Measurements from ENCODE around the gene C2CD2. TPM values are rescaled to one million over a fixed set of nuclear protein-coding genes. Genes with fewer than 3 reads are reported as not detected.

The C2CD2 gene
- total RNA-seq, 1 donor from 2014 or later: 15.3 TPM

DNA sequence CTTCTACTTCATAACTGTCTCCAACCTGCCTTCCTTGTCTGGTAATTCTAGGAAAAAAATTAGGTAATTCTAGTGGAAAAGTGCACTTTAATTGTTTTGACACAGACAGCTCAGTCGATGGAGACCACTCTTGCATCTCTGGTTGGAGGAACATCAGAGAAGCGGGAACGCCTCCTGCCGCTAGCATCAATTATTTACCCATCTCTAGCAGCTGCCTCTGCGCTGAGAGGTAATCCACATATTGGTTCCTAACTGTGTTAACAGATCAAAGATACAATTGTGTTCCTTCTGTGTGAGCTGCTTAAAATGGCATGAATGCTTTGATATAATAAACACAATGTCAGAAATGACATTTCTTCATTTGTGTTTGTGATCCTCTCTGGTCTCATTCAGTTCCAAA lies 33.3 kb downstream of the C2CD2 start:
- no peak overlapping the region for H3K4me2 ChIP-seq
- TF ChIP-seq, protein P1, sequence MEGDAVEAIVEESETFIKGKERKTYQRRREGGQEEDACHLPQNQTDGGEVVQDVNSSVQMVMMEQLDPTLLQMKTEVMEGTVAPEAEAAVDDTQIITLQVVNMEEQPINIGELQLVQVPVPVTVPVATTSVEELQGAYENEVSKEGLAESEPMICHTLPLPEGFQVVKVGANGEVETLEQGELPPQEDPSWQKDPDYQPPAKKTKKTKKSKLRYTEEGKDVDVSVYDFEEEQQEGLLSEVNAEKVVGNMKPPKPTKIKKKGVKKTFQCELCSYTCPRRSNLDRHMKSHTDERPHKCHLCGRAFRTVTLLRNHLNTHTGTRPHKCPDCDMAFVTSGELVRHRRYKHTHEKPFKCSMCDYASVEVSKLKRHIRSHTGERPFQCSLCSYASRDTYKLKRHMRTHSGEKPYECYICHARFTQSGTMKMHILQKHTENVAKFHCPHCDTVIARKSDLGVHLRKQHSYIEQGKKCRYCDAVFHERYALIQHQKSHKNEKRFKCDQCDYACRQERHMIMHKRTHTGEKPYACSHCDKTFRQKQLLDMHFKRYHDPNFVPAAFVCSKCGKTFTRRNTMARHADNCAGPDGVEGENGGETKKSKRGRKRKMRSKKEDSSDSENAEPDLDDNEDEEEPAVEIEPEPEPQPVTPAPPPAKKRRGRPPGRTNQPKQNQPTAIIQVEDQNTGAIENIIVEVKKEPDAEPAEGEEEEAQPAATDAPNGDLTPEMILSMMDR (IDR thresholded peaks at IDR 0.05): no peak
- TF ChIP-seq EZH2phosphoT487 (IDR thresholded peaks at IDR 0.05): no peak
- TF ChIP-seq EZH2 (IDR thresholded peaks at IDR 0.05): no peak
- no peaks in the 10 kb centered on the region for H4K20me1 ChIP-seq (ENCODE audit: low read depth)
- H3K4me3 ChIP-seq: no peak overlapping the region
- H3F3A ChIP-seq (ENCODE audit: low read depth): no peaks in the 10 kb centered on the region
- Mint-ChIP-seq H3K9me3 (no peaks in the 10 kb centered on the region), H3K27me3 (ENCODE audit: insufficient read depth, low read depth) (peaks cover 11% of the 10 kb centered on the region), H3K36me3 (peaks cover 8% of the 10 kb centered on the region), H3K4me1 (peaks cover 16% of the 10 kb centered on the region), H3K27ac (no peak overlapping the region), H3K4me3 (no peak overlapping the region)
- no peaks in the 10 kb centered on the region for H3K79me2 ChIP-seq (ENCODE audit: low read depth)
- H3K27ac ChIP-seq: no peak overlapping the region
- no peaks in the 10 kb centered on the region for H3K27me3 ChIP-seq
- no peak overlapping the region for H3K9ac ChIP-seq
- no peak overlapping the region for H2AFZ ChIP-seq (replicated peaks)
- no peak for DNase-seq (ENCODE audit: low spot score)
- no peaks in the 10 kb centered on the region for H3K4me1 ChIP-seq
- no peaks in the 10 kb centered on the region for H3K9me3 ChIP-seq (ENCODE audit: low read depth)
- no peaks in the 10 kb centered on the region for H3K36me3 ChIP-seq

DNA sequence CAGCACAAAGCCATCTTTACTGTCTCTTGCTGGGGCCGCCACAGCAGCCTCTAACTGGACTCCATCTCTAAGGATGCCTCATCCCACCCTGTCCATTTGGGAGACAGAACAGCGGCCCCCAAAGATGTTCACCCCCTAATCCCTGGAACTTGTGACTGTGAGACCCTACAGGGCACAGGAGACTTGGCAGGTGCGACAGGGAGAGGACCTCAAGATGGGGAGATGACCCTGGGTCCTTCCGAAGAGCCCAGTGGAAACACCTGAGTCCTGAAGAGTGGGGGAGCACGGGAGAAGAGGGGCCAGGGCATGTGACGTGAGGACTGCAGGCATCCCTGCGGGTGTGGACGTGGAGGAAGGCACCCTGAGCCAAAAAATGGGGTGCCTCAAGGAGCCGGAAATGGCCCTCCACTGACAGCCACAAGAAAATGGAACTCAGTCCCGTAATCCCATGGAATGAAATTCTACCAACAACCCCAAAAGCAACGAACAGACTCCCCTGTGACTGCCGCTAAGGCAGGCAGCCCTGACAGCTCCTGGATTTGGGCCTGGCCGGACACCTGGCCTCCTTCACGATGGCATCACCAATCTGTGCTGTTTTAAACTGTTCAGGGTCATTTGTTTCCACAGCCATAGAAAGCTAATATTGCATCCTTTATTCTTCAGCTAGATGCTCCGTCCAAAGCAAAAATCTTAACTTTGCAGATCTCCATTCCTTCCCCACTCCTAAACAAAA lies 34.0 kb downstream of the C2CD2 start:
- Mint-ChIP-seq H3K27me3 (ENCODE audit: insufficient read depth, low read depth) (peaks cover 11% of the 10 kb centered on the region), H3K36me3 (peaks cover 8% of the 10 kb centered on the region), H3K9me3 (no peaks in the 10 kb centered on the region), H3K27ac (no peak overlapping the region), H3K4me3 (no peak overlapping the region), H3K4me1 (peaks cover 16% of the 10 kb centered on the region)
- no peak for DNase-seq (ENCODE audit: low spot score)
- H3K27me3 ChIP-seq: no peaks in the 10 kb centered on the region
- no peaks in the 10 kb centered on the region for H3K79me2 ChIP-seq (ENCODE audit: low read depth)
- no peak overlapping the region for H3K4me2 ChIP-seq
- H3F3A ChIP-seq (ENCODE audit: low read depth): no peaks in the 10 kb centered on the region
- no peaks in the 10 kb centered on the region for H3K4me1 ChIP-seq
- no peak overlapping the region for H2AFZ ChIP-seq (replicated peaks)
- no peak overlapping the region for H3K9ac ChIP-seq
- no peak overlapping the region for H3K27ac ChIP-seq
- no peak overlapping the region for H3K4me3 ChIP-seq
- TF ChIP-seq, protein P1 (IDR thresholded peaks at IDR 0.05): no peak
- TF ChIP-seq EZH2 (IDR thresholded peaks at IDR 0.05) (no peak), EZH2phosphoT487 (IDR thresholded peaks at IDR 0.05) (no peak)
- H3K9me3 ChIP-seq (ENCODE audit: low read depth): no peaks in the 10 kb centered on the region
- no peaks in the 10 kb centered on the region for H3K36me3 ChIP-seq
- no peaks in the 10 kb centered on the region for H4K20me1 ChIP-seq (ENCODE audit: low read depth)

DNA sequence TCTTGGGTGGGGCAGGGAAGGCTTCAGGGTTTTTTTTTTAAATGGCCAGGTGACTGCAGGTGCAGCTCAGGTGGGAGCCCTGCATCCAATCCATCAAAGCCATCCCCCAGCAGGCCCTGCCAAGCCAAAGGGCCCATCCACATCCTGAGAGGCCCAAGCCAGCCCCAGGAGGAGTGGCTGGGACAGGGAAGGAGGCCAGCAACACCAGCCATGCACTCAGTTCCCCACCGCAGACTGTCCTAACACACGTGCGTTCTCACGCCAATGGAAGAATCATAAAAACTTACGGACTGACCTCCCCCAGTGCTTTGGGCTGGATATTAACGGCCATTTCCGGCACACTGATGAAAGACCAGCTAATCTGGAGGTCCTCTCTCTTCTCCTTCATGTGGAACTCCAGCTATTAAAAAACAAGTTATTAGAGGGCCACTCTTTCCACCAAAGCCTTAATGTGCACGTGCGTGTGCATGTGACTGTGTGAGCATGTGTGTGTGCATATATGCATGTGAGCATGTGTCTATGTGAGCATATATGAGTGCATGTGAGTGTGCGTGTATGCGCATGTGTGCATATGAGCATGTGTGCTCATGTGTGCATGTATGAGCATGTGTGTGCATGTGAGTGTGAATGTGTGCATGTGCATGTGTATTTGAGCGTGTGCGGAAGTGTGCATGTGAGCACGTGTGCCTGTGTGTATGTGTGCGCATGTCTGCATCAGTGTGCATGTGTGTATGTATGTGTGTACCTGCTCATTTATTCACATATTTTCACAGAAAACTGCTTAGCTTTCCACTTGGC lies 35.1 kb downstream of the C2CD2 start:
- H3K27ac Mint-ChIP-seq: no peak overlapping the region
- no peak overlapping the region for H3K4me2 ChIP-seq
- H3K36me3 ChIP-seq: no peaks in the 10 kb centered on the region
- no peak overlapping the region for H3K9ac ChIP-seq
- H3K9me3 ChIP-seq (ENCODE audit: low read depth): no peaks in the 10 kb centered on the region
- no peaks in the 10 kb centered on the region for H3K27me3 ChIP-seq
- peaks cover 16% of the 10 kb centered on the region for H3K4me1 Mint-ChIP-seq
- no peak overlapping the region for H3K4me3 ChIP-seq
- H3K9me3 Mint-ChIP-seq: no peaks in the 10 kb centered on the region
- no peaks in the 10 kb centered on the region for H3F3A ChIP-seq (ENCODE audit: low read depth)
- no peaks in the 10 kb centered on the region for H4K20me1 ChIP-seq (ENCODE audit: low read depth)
- TF ChIP-seq EZH2phosphoT487 (IDR thresholded peaks at IDR 0.05): no peak
- no peak for TF ChIP-seq EZH2 (IDR thresholded peaks at IDR 0.05)
- TF ChIP-seq, protein P1 (IDR thresholded peaks at IDR 0.05): no peak
- DNase-seq (ENCODE audit: low spot score): no peak
- no peak overlapping the region for H2AFZ ChIP-seq (replicated peaks)
- H3K4me1 ChIP-seq: no peaks in the 10 kb centered on the region
- H3K79me2 ChIP-seq (ENCODE audit: low read depth): no peaks in the 10 kb centered on the region
- no peak overlapping the region for H3K4me3 Mint-ChIP-seq
- peaks cover 7% of the 10 kb centered on the region for H3K27me3 Mint-ChIP-seq (ENCODE audit: insufficient read depth, low read depth)
- no peak overlapping the region for H3K27ac ChIP-seq
- H3K36me3 Mint-ChIP-seq: peaks cover 8% of the 10 kb centered on the region

Measured in neural progenitor cell (in vitro differentiated cells).